GM12864 (cell line): Measurements from ENCODE around the gene PRLHR.
A peak's percentile ranks its signal among the peaks of the same experiment; 100 is the strongest.

Experiments used
- DNase-seq: peaks from one replicate; pipeline ENCODE4 v3.0.0-alpha.2; 2011; ENCODE audit warnings: low read depth
- H3K4me3 ChIP-seq: 2 replicates; pipeline ENCODE4 v1.5.1; 2011; ENCODE audit warnings: mild to moderate bottlenecking, low read depth, low read length, control low read depth
- CTCF ChIP-seq: IDR thresholded peaks from 2 replicates; pipeline ENCODE4 v1.5.1; 2011; ENCODE audit warnings: low read depth, mild to moderate bottlenecking, moderate library complexity, low read length, control low read depth, inconsistent platforms; ENCODE audit errors: missing control alignments

PRLHR gene

DNA sequence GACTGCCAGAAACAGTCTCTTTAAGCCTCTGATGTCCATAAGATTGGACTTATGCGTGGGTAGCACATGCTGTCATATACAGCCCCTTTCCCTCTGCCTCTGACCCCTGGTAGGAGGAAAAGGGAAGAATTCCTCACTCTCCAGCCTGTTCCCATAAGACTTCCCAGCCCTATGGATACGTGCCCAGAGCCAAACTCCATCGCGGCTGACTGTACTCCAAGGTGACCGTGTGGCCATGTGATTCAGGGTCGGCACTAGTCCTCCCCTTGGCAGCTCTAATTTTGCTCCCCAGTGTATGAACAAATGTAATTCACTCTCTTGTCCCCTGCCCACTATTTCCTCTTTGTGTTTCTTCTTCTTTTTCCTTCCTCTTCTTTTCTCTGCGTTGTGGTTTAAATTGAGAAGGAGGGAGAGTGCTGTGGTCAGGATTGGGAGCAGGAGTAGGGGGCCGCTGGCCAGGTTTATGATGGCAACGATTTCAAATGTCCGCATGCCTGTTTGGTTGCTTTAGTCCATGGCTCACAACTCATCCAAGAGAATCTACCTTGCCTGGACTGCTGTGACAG is 43.8 kb downstream of the PRLHR start:
- no peak for DNase-seq
- TF ChIP-seq CTCF: no peak
- no peak overlapping the region for H3K4me3 ChIP-seq

- no peak for DNase-seq
- H3K4me3 ChIP-seq: no peak overlapping the region
Observed at GRCh38 chr10:118547282-118547681, 48.2 kb downstream of the PRLHR start.

GRCh38 chr10:118546479-118546878 is 49.0 kb downstream of the PRLHR start:
- no peak for DNase-seq
- H3K4me3 ChIP-seq: no peak overlapping the region
- no peak for TF ChIP-seq CTCF

More at GRCh38 chr10:118547282-118547681, 48.2 kb downstream of the PRLHR start:
- TF ChIP-seq CTCF: no peak

- TF ChIP-seq CTCF: no peak
- no peak for DNase-seq
- no peak overlapping the region for H3K4me3 ChIP-seq
Observed at GRCh38 chr10:118545381-118545780, 50.1 kb downstream of the PRLHR start.

GRCh38 chr10:118544401-118544948 is 51.0 kb downstream of the PRLHR start:
- no peak for TF ChIP-seq CTCF
- DNase-seq: no peak
- no peak overlapping the region for H3K4me3 ChIP-seq

DNA sequence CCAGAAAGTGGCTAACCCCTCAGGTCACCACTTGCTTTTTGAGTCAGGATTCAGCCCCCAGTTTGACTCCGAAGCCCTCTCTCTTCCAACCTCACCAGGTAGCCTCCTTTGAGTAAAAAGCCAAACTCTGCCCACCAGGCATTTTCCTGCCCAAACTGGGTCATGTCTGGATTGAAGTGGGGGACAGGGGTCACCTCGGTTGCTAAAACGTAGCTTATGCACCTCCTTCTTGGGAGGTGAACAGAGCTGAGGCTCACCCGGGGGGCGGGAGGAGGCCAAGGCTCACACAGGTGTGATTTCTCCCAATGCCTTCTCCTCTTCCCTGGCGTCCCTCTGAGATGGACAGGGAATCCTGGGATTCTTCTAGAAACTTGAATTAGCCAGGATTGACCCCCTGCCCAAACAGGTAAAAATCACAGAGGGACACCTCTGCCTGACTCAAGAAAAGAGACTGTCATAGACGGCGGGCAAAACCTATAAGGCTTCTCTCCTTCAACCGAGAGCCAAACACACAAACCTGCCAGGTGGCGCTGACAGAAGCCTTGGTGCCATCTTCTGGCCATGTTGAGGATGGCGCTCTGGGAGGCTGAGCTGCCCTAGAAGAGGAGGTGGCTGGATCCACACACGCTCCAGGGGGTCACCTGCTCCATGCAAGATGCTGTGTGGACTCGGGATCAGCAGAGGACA is 51.6 kb downstream of the PRLHR start:
- no peak for DNase-seq
- TF ChIP-seq CTCF: peak; percentile 69
- no peak overlapping the region for H3K4me3 ChIP-seq

- H3K4me3 ChIP-seq: no peak overlapping the region
- TF ChIP-seq CTCF: no peak
- no peak for DNase-seq
Observed at GRCh38 chr10:118542745-118543144, 52.7 kb downstream of the PRLHR start.
